GM19023 (cell line): ENCODE measurements around the gene SMYD5.

ENCODE experiments used
- ATAC-seq: cut with Tn5 transposase; IDR thresholded peaks from one replicate; pipeline ENCODE4 v1.9.1; 2021; ENCODE audit warnings: mild to moderate bottlenecking, moderate library complexity; ENCODE audit not compliant: unreplicated experiment

Gene SMYD5

GRCh38 chr2:73235315-73236028, 21.4 kb downstream of the SMYD5 start:
- no peak for ATAC-seq

GRCh38 chr2:73237168-73237567, 23.1 kb downstream of the SMYD5 start:
- ATAC-seq: no peak

- ATAC-seq: no peak
These were observed 24.1 kb downstream of the SMYD5 start for GRCh38 chr2:73238149-73238548.

- ATAC-seq: no peak
These were observed 24.9 kb downstream of the SMYD5 start for GRCh38 chr2:73238976-73239375.

GRCh38 chr2:73239776-73240175, 25.7 kb downstream of the SMYD5 start:
- ATAC-seq: no peak

- no peak for ATAC-seq
These were observed 30.0 kb downstream of the SMYD5 start for GRCh38 chr2:73243884-73244570.

DNA sequence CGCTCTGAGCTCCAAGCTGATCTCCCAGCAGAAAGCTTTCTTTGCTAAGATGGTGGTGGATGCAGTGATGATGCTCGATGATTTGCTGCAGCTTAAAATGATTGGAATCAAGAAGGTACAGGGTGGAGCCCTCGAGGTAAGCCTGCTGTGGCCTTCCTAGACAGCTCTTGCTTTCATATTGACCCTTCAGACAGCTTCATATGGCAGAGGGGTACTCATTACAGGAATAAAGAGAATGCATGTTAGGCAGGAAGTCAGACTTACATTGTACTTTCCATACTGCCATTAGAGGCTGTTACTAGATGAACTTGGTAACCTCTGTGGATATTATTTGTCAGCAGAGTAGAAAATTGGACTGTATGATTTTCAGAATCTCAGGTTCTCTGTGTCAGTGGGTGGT, 30.5 kb downstream of the SMYD5 start:
- ATAC-seq: no peak

DNA sequence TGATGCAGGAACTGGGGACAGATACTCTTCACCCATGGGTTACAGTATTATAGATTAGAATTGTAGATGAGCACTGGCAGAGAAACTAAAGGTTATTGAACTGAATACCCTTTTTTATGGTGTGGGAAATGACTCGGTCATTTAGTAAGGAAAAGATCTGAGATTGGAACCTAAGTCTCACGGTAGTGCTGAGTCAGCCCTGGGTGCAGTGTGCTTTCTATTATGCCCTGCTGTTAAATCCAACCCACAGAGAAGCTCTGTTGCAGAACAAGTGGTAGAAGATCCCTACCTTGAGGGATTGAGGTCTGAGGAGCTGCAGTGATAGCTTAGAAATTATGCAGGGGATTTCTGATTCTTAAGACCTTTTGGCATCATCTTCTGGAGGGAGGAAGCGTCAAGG, 32.8 kb downstream of the SMYD5 start:
- ATAC-seq: no peak

- no peak for ATAC-seq
These were observed 35.6 kb downstream of the SMYD5 start for GRCh38 chr2:73249636-73250035.

- no peak for ATAC-seq
These were observed 37.1 kb downstream of the SMYD5 start for GRCh38 chr2:73250872-73251846.

- no peak for ATAC-seq
These were observed 38.4 kb downstream of the SMYD5 start for GRCh38 chr2:73252238-73253027.

DNA sequence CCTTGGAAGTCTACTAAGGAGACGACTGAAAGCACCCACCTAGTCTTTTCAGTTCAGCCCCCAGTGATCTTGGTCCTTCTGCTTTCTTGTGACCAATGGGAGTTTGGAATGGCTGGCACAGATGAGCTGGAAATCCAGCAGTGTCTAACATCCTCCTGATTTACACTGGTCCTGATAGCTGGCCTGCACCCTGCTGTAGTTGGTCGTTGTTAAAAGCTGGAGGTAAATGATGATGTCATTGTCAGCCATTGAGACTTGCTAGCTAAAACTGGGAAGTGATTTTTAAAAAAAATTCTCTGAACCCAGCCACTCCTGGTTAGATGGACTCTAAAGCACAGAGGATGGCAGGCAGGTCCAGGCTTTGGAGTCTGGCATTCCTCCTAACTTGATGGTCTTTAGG, 39.4 kb downstream of the SMYD5 start:
- no peak for ATAC-seq

GRCh38 chr2:73253901-73254300, 39.9 kb downstream of the SMYD5 start:
- ATAC-seq: no peak

DNA sequence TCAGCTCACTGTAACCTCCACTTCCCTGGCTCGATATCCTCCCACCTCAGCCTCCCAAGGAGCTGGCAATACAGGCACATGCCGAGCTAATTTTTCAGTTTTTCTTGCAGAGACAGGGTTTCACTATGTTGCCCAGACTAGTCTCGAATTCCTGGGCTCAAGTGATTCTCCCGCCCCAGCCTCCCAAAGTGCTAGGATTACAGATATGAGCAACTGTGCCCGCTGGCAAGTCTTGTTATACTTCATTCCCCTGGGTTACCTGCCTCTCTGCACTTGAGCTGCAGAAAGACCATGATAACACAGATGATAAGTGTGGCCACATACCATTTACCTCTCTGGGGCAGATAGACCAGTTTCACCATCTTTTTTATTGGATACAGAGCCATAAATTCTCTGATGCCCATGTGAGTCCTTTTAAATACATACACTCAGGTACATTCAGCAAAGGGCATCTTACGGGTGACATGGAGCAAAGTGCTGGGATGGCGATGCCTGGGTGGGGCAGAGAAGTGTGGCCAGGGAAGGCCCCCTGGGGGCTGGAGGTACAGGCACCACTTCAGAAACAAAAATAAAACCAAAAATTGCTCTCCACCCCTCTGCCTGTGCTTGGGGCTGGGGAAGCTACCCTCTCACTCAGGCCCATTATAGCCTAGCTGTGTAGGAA, 40.4 kb downstream of the SMYD5 start:
- no peak for ATAC-seq

- no peak for ATAC-seq
These were observed 41.1 kb downstream of the SMYD5 start for GRCh38 chr2:73255007-73255644.

GRCh38 chr2:73255907-73256617, 42.0 kb downstream of the SMYD5 start:
- ATAC-seq: no peak

DNA sequence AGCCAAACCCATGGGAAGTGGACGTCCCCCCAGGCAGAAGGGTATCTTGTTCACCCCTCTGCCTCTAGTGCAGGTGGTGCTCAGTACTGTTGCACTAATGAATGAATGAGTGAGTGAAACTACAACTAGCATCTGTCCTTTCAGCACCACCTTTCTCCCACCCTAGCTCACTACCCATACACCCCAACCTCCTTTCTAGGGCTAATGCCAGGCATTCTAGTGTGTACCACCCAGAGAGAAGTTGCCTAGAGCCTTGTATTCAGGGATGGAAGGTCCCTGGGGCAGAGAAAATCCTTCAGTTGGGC, 42.5 kb downstream of the SMYD5 start:
- no peak for ATAC-seq

DNA sequence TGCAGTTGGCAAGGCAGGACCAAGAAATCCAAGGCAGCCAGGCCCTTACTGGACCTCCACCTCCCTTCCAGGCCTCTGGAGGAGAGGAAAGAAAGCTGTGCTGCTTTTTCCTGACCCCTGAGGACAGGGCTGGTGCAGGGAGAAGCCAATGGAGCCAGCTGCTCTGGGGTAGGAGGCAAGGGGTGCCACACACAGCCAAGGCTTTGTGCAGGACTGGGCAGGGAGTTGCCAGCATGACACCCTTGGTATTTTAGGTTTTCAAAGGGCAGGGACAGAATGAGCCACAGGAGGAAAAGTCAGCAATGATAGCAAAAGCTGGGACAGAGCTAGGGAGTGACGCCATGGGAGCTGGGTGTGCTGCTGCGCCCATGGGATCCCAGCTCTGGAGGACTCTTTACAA, 43.0 kb downstream of the SMYD5 start:
- ATAC-seq: no peak

DNA sequence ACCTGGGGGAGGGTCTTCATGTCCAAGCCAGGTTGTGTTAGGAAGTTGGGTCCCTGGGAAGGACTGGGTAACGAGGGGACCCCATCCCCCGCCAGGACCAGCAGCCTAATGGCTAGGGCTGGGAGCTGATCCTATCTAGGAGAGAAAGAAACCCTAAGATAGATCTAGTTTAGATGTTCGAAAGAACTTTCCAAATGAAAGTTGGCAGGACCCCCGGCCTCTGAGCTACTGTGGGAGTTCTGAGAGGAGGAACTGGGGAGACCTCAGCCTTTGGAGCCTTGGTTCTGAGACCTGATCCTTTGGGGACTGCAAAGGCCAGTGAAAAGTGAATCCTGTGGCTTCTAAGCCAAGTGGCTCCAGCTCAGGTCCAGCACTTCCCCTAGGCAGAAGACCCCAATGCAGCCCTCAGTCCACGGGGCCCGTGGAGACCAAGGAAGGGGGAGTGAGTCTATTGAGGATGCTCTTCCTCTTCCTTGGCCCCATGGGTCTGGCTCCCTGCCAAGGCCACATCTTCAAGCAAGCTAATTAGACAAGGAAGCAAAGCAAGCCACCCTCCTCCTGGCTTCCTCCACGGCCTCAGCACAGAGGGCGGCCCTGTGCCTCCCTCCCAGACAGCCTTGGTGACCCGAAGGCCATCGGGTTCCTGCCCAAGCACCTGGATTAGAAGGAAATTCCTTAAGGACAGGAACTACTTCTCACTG, 43.5 kb downstream of the SMYD5 start:
- no peak for ATAC-seq
